Nephron (organoid): ENCODE data around the gene AK5.

Experiments used
- H3K27ac Mint-ChIP-seq, 3 experiments: 2 replicates each; pipeline ENCODE4 v1.8.0; 2020; ENCODE audit warnings: mixed read lengths in 3 of 3, mild to moderate bottlenecking in 2 of 3, moderate library complexity in 1 of 3
- H3K27me3 Mint-ChIP-seq: 2 replicates; pipeline ENCODE4 v1.8.0; 2021; ENCODE audit warnings: low read depth, mild to moderate bottlenecking, moderate library complexity, mixed read lengths
- H3K36me3 Mint-ChIP-seq: 2 replicates; pipeline ENCODE4 v1.8.0; 2020; ENCODE audit warnings: low read depth, mixed read lengths
- H3K4me1 Mint-ChIP-seq: 2 replicates; pipeline ENCODE4 v1.8.0; 2020; ENCODE audit warnings: mixed read lengths
- H3K4me3 Mint-ChIP-seq, 3 experiments: 2 replicates each; pipeline ENCODE4 v1.8.0; 2020; ENCODE audit warnings: mild to moderate bottlenecking in 3 of 3, mixed read lengths in 3 of 3, moderate library complexity in 2 of 3
- H3K9me3 Mint-ChIP-seq: 2 replicates; pipeline ENCODE4 v1.8.0; 2020; ENCODE audit warnings: mixed read lengths
- CTCF ChIP-seq, 3 experiments: fragments of 200-600 bp; sonication (generic); IDR thresholded peaks; one replicate each; pipeline ENCODE4 v1.5.0; 2021; ENCODE audit warnings: antibody characterized with exemption in 3 of 3; ENCODE audit not compliant: unreplicated experiment in 3 of 3

AK5 gene

GRCh38 chr1:77288275-77288674 is 6.5 kb downstream of the AK5 start:
- Mint-ChIP-seq H3K4me1 (no peaks in the 10 kb centered on the region), H3K36me3 (no peaks in the 10 kb centered on the region), H3K9me3 (no peaks in the 10 kb centered on the region), H3K4me3 (no peak overlapping the region), H3K27ac (no peak overlapping the region), H3K27me3 (peaks cover 34% of the 10 kb centered on the region)
- no peak for TF ChIP-seq CTCF (IDR thresholded peaks at IDR 0.05; ENCODE audit: unreplicated experiment in 3 of 3)

- no peak for TF ChIP-seq CTCF (IDR thresholded peaks at IDR 0.05; ENCODE audit: unreplicated experiment in 3 of 3)
- Mint-ChIP-seq H3K36me3 (no peaks in the 10 kb centered on the region), H3K9me3 (no peaks in the 10 kb centered on the region), H3K4me3 (no peak overlapping the region), H3K4me1 (no peaks in the 10 kb centered on the region), H3K27me3 (peaks cover 11% of the 10 kb centered on the region), H3K27ac (no peak overlapping the region)
Measured at GRCh38 chr1:77290576-77290975, 8.8 kb downstream of the AK5 start.

- Mint-ChIP-seq H3K4me1 (no peaks in the 10 kb centered on the region), H3K4me3 (no peak overlapping the region), H3K36me3 (no peaks in the 10 kb centered on the region), H3K9me3 (no peaks in the 10 kb centered on the region), H3K27me3 (peaks cover 5% of the 10 kb centered on the region), H3K27ac (no peak overlapping the region)
- no peak for TF ChIP-seq CTCF (IDR thresholded peaks at IDR 0.05; ENCODE audit: unreplicated experiment in 3 of 3)
Measured at GRCh38 chr1:77292551-77292950, 10.7 kb downstream of the AK5 start.

- no peak overlapping the region for H3K4me3 Mint-ChIP-seq
- no peaks in the 10 kb centered on the region for H3K4me1 Mint-ChIP-seq
- no peak for TF ChIP-seq CTCF (IDR thresholded peaks at IDR 0.05; ENCODE audit: unreplicated experiment in 3 of 3)
- H3K36me3 Mint-ChIP-seq, result no peaks in the 10 kb centered on the region
- H3K27ac Mint-ChIP-seq, result no peak overlapping the region
- H3K27me3 Mint-ChIP-seq, result no peaks in the 10 kb centered on the region
- peaks cover 7% of the 10 kb centered on the region for H3K9me3 Mint-ChIP-seq
Measured at GRCh38 chr1:77300566-77300965, 18.7 kb downstream of the AK5 start.

- H3K4me1 Mint-ChIP-seq, result no peaks in the 10 kb centered on the region
- no peak for TF ChIP-seq CTCF (IDR thresholded peaks at IDR 0.05; ENCODE audit: unreplicated experiment in 3 of 3)
- no peaks in the 10 kb centered on the region for H3K36me3 Mint-ChIP-seq
- H3K9me3 Mint-ChIP-seq, result peaks cover 12% of the 10 kb centered on the region
- H3K27me3 Mint-ChIP-seq, result no peaks in the 10 kb centered on the region
- H3K27ac Mint-ChIP-seq, result no peak overlapping the region
- H3K4me3 Mint-ChIP-seq, result no peak overlapping the region
Measured at GRCh38 chr1:77303387-77303786, 21.6 kb downstream of the AK5 start.

GRCh38 chr1:77308889-77309621 is 27.2 kb downstream of the AK5 start:
- Mint-ChIP-seq H3K4me3 (no peak overlapping the region), H3K27ac (no peak overlapping the region), H3K27me3 (no peaks in the 10 kb centered on the region), H3K36me3 (no peaks in the 10 kb centered on the region), H3K9me3 (peaks cover 12% of the 10 kb centered on the region), H3K4me1 (no peaks in the 10 kb centered on the region)
- no peak for TF ChIP-seq CTCF (IDR thresholded peaks at IDR 0.05; ENCODE audit: unreplicated experiment in 3 of 3)
